ENCODE measurements around the gene ARHGAP25.

The ARHGAP25 gene

DNA sequence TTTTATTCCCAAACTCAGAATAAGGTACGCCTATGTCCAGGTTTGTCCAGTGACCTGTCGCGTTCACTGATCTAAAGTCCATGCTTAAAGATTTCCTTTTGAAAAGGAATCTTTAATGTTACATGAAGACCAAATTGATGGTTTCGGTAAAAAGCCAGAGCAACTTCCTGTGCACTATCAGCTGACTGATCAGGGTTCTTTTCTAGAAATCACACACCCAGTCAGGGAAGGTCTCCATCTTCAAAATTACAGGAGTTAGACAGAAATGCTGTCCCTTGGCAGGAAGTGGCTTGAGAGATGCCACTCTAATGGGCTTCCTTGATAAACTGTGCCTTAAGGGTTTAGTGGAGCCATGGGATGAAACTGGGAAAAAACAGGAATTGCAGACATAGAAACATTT lies 14.7 kb upstream of the ARHGAP25 start:
- no peak for DNase-seq

DNA sequence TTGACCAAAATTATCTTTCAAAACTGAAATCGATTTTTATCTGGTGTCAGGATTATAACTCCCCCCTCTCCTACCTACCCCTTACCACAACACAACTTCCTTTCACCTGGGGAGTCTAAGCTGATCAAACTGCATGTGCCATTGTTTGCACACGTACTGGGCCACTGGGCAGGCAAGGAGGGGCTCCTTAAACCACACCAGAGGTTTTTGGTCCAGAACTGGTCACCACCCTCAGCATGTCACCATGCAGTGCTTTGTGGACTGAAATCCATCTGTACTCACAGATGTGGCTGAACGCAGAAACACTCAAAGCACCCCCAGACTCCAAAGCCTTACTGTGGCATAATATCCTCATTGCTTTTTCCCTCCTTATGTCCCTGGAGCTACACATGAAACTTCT lies 13.9 kb upstream of the ARHGAP25 start:
- no peak for DNase-seq

DNA sequence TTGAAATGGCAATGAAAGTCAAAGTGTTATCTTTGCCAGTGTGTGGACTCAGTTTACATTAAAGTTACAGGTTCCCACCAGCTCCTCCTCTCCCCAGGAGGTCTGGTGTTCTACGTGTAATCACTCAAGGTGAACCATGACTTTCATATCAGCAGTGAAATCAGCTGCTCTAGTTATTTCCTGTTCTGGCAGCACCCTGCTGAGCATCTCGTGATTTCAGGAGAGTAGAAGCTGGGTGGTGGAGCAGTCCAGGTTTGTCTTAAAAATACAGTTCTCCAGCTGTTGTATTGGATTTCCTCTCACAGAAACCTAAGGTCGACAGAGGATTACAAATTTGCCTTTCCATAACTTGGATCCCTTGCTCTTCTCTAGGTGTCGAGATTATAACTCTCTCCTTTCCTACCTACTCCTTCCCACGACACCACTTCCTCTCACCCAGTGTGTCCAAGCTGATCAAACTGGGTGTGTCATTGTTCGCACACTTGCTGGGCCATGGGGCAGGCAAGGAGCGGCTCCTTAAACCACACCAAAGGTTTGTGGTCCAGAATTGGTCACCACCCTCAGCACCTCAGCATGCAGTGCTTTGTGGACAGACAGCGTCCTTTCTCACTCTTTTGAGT lies 13.0 kb upstream of the ARHGAP25 start:
- DNase-seq = no peak

- DNase-seq = no peak
Observed at GRCh38 chr2:68722712-68723111, 11.9 kb upstream of the ARHGAP25 start.

DNA sequence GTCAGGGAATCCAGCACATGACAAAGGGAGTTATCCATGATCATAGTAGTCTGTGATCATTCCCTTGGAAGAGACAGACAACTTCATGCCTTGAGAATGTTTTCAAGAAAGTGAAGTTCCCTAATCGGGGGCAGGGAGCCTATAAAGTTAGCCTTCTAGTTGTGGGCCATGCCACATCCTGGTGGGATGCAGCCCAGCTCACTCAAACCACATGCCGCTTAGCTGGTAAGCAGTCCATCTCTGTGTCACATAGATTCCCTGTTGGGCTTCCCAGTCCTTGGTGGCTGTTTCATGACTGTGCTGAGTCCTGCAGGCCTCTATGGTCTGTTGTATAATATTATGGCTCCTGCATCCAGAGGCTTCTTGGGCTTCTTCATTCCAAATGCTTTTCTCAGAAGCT lies 11.4 kb upstream of the ARHGAP25 start:
- DNase-seq = no peak

- no peak for DNase-seq
Observed at GRCh38 chr2:68726100-68726499, 8.5 kb upstream of the ARHGAP25 start.

DNA sequence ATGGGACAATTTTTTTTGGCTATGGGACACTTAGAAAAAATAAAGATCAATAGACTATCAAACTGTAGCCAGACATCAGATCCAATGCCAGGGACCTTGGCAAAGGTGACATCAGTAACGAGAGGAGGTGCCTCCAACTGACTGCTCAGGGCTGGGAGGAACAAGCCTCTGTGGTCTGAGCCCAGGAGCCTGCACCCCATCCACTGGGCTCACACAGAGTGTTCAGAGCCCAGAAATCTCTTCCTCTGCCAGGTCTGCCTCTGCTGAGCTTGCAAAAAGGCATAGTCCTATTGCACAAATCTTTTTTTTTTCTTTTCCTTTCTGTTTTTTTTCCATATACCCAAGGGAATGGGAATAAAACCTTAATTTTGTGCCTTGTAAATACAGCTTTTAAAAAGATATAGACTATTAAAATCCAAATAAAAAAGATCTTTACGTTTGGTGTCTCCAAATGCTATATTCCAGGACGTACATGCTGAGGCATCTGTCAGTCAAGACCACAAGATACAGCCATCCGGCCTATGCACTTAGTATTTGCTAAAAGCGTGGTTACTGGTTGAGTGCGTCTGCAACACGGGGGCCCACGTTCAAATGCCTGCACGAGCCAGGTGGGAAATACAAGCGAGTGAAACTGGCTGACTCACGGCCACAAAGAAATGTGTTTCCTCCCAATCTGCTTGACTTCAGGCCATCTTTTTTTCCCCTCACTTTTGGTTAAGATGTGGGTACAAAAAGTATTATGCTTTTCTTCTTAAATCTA lies 7.8 kb upstream of the ARHGAP25 start:
- no peak for DNase-seq

DNA sequence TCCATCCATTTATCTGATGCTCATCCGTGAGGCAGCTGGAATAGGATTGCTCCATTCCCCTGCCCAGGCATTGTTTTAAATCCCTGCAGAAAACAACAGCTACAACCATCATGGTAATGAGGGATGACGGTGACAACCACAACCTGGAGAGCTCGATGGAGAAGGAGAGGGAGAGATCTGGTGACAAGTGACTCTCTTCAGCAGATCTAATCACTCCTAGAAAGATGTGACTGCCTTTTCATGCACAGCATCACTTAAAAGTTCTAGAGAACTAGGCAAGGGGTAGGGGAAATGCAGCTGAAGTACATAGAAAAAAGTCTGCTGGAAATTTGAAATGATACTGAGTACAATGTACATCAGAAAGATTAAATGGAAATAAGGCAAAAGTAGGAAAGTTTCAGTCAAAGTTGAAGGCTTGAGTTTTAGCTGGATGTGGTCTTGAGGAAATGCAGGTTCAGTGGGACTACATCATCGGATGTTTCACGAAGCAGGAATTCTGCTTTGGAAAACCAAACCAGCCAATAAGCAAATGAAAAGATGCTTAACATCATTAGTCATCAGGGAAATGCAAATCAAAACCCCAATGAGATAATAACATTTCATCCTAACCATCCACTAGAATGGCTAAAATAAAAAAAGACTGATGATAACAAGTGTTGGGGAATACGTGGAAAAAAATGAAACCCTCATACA lies 6.8 kb upstream of the ARHGAP25 start:
- DNase-seq = no peak

GRCh38 chr2:68730828-68731227 lies 3.8 kb upstream of the ARHGAP25 start:
- no peak for DNase-seq

DNA sequence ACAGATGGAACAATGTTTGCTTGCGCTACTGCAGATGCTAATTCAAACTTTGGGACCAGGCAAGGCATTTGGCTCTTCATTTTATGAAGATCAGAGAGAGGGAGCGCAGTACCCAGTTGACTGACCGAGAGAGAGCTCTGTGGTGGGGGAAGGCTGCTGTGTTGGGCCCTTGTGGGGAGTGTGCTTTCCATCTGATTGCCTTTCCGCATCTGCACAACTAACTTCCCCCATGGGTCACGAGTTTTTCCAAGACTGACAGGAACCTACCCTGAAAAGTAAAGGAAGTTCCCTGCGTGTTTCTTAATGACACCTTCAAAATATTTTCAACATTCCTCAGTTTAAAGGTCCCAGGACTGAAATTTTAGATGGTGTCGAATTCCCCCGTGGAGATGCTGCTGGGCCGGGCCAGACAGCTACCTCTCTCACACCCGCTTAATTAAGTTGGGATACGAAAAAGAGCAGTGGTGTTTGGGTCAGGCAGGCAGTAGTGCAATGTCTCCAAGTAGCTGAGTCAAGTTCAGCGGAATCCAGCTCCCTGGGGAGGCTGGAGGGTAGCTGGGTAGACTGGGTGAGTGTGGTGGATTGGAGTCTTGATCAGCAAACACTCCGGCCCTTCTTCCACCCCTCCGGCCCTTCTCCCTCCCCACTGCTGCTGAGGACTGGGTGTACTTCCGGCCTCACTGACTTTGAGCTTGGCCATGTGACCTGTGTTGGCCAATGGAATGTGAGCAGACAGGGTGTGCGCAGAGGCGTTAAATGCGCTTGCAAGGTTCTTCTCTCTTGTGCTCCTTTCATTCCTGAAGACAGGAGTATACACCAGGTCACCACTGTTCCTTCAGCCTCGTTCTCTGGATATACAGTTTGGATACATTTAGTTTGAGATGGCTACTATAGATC lies 2.3 kb upstream of the ARHGAP25 start:
- no peak for DNase-seq

DNA sequence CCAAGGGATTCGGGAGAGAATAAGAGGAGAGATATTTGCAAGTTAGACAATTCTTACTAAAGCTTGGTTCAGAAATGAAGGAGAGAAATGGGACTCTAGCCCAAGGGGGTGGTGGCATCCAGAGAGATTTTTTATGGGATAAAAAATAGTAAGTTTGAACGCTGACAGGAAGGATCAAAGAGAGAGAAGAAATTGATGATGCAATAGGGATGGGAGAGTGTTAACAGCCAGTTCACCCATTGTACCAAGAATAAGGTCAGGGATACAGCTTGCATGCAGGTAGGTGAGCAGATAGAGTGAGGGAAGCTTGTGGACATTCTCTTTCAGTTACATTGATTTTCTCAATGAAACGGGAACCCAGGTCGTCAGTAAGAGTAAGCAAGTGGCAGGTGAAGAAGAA lies 1.2 kb upstream of the ARHGAP25 start:
- DNase-seq = no peak

DNA sequence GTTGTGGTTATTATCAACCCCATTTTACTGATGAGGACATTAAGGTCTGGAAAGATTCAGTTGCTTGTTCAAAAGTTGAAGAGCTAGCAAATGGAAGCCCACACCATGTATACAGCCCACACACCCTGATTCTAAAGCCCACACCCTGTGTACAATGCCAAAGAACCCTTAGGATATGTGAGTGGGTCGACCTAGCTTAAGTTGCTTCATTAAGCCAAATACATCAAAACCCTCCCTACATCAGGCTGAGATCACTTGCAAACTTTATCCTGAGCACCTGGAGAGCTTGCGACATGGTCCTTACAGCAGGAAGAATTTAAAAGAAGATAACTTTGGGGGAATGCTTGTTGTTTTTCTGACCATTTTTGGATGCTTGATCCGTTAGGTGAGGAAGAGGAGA lies 435 bp upstream of the ARHGAP25 start:
- DNase-seq = no peak

DNA sequence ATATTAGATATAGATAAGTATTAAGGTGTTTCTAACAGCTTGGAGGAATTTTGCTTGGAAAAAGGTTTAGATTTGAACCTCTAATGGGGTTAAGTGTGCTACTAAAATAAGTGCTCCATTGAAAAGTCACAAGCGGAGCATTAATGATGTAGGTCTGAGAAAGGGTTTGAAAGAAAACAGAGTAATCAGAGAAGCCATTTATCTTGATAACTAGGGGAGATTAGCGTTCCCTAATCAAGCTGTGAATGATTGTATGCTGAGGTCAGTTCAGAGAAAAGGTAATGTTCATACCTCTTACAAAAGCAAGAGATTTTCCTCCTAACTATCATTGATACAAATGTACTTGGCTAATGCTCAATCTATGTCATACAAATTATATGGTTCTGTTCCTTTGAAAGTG lies 1.5 kb downstream of the ARHGAP25 start:
- no peak for DNase-seq

- no peak for DNase-seq
Observed at GRCh38 chr2:68737711-68738110, 3.1 kb downstream of the ARHGAP25 start.

DNA sequence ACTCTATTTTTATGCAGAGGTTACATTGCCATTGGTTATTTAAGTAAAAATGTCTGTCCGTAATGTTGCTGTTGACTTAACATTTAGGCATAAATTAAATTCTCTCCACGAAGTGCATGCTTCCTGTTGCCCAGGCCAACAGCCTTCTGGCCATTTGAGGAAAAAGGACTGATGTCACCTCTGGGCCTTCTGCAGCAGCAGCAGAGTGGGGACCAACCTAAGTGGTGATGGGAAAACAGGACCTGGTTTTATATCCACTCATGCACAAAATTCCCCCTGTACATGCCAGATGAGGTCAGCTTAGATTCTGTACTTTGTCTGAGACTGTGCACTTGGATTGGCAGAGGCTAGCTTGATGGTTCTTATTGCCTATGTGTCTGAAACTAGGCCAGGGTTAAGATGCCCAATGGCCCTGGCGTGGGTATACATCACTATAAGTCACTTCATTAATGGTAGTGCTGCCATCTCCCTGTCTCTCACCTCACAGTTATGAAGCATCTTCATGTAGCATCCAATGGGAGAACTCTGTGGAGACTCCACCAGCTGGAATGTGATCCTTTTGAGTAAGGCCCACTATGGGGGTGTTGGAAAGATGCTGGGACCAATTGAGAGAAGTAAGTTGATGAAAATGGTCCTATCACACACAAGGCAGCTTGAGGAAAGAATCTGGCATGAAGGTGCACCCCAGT lies 4.4 kb downstream of the ARHGAP25 start:
- DNase-seq = no peak

DNA sequence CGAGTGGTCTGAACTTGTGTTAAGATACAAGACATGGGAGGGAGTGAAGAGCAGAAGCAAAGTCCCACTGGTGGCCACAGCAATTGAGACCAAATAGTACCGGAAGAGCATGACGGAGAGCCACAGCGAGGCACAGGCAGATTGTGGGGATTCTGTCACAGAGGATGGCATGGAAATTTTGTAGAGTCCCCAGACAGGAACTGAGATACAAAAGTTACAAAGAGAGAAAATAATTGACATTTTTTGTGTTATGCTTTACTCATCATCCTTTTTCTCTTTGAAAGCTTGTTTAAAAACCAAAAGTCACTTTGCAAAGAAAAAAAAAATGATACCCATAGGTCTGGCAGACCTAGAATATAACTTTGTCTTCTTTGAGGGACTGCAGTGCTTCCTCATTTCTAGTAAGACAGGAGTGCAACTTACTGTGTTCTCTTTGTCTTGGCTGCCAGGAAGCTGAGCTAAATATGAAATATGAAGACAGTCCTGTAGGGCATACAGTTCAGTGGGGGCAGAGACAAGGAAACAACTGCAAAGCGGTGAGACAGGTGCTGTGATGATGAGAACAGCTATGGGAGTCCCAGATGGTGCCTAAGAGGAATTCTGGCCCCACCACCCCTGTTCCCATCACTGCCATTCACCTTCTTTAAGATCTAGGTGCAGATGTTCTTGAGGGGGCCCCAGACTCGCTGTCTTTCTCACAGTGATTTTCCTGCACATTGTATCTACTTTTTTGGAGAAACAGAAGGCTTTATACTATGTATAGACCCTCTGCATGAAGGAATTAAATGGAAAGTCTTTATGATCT lies 5.2 kb downstream of the ARHGAP25 start:
- no peak for DNase-seq

- DNase-seq = no peak
Observed at GRCh38 chr2:68740400-68740914, 5.8 kb downstream of the ARHGAP25 start.

- DNase-seq = no peak
Observed at GRCh38 chr2:68741238-68741637, 6.6 kb downstream of the ARHGAP25 start.

- no peak for DNase-seq
Observed at GRCh38 chr2:68741805-68742306, 7.2 kb downstream of the ARHGAP25 start.

GRCh38 chr2:68742626-68743415 lies 8.2 kb downstream of the ARHGAP25 start:
- no peak for DNase-seq
